ENCODE results near the gene SLC12A7. TPM values are rescaled to one million over a fixed set of nuclear protein-coding genes. Genes with fewer than 3 reads are reported as not detected.

SLC12A7 gene
- total RNA-seq, 2 donors from 2014 or later = 18.4 to 34.6 TPM

DNA sequence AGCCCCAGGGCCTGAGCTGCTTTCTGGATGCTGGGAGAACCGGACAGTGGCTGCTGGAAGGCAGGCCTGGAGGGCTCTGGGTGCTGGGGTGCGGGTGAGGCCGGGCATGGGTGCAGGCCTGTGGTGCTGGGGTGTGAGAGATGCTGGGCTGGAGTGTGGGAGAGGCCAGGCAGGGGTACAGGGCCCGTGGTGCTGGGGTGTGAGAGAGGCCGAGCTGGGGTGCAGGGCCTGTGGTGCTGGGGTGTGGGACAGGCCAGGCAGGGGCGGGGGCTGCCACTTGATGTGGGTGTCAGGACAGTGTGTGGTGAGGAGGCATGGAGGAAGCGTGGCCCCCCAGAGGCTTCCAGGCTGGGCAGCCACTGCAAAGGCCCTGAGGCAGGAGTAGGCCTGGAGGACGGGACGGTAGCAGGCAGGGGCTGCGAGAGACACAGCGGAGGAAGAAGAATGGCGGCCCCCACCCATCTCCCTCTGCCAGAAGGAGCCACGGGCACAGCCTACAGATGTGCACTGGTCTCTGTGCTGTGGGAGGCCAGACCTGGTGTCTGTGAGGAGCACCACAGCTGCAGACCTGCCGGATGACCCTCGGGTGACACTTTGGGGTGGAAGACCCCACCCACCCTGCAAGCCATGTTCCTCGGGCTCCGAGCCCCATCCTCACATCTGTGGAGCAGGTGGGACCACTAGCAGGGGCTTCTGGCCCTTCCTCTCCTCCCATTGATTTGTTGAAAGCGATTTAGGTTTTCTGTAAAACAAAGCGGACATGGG, 94.0 kb downstream of the SLC12A7 start:
- Histone ChIP-seq H3K9me3 (no peaks in the 10 kb centered on the region), H3K27me3 (replicated peaks; ENCODE audit: insufficient read depth) (no peaks in the 10 kb centered on the region), H3K4me3 (no peak overlapping the region), H3K4me1 (ENCODE audit: control insufficient read depth in 1 of 2, low read depth in 2 of 2) (no peaks in the 10 kb centered on the region), H3K27ac (no peak overlapping the region), H3K36me3 (no peaks in the 10 kb centered on the region)
- no peak for TF ChIP-seq CTCF (IDR thresholded peaks at IDR 0.05)
- ATAC-seq (ENCODE audit: insufficient number of reproducible peaks, low FRiP score, low read depth) = no peak
- DNase-seq (ENCODE audit: low spot score) = no peak

- Histone ChIP-seq H3K4me3 (no peak overlapping the region), H3K27ac (no peak overlapping the region), H3K4me1 (ENCODE audit: control insufficient read depth in 1 of 2, low read depth in 2 of 2) (no peaks in the 10 kb centered on the region), H3K36me3 (no peaks in the 10 kb centered on the region), H3K9me3 (no peaks in the 10 kb centered on the region), H3K27me3 (replicated peaks; ENCODE audit: insufficient read depth) (no peaks in the 10 kb centered on the region)
- ATAC-seq (ENCODE audit: insufficient number of reproducible peaks, low FRiP score, low read depth) (no peak), DNase-seq (ENCODE audit: low spot score) (no peak)
- no peak for TF ChIP-seq CTCF (IDR thresholded peaks at IDR 0.05)
Measured at GRCh38 chr5:1017056-1017455, 94.8 kb downstream of the SLC12A7 start.

GRCh38 chr5:1016476-1016875, 95.4 kb downstream of the SLC12A7 start:
- Histone ChIP-seq H3K4me1 (ENCODE audit: control insufficient read depth in 1 of 2, low read depth in 2 of 2) (no peaks in the 10 kb centered on the region), H3K4me3 (no peak overlapping the region), H3K27me3 (replicated peaks; ENCODE audit: insufficient read depth) (no peaks in the 10 kb centered on the region), H3K9me3 (no peaks in the 10 kb centered on the region), H3K27ac (no peak overlapping the region), H3K36me3 (no peaks in the 10 kb centered on the region)
- DNase-seq (ENCODE audit: low spot score) (no peak), ATAC-seq (ENCODE audit: insufficient number of reproducible peaks, low FRiP score, low read depth) (no peak)
- no peak for TF ChIP-seq CTCF (IDR thresholded peaks at IDR 0.05)

DNA sequence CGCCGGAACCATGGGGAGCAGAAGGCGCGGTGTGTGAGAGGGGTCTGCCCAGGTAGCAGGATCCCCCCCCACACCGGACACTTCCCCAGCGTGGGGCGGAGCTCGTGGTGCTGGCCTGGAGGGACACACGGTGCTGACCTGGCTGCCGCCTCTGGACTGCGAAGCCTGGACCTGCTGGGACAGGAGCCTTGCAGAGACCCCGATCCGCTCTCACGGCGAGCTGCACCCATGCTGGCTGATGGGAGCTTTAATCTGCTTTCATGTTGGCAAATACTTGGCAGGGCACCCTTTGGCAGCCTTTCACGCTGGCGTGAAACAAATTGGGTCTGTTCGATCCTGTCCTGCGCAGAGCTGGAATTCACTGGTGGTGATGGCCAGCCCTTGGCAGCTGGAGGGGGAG, 95.8 kb downstream of the SLC12A7 start:
- ATAC-seq (ENCODE audit: insufficient number of reproducible peaks, low FRiP score, low read depth) = no peak
- no peak for DNase-seq (ENCODE audit: low spot score)
- no peaks in the 10 kb centered on the region for H3K9me3 ChIP-seq
- H3K4me3 ChIP-seq = no peak overlapping the region
- no peak for TF ChIP-seq CTCF (IDR thresholded peaks at IDR 0.05)
- H3K27ac ChIP-seq = no peak overlapping the region
- no peaks in the 10 kb centered on the region for H3K27me3 ChIP-seq (replicated peaks; ENCODE audit: insufficient read depth)
- H3K36me3 ChIP-seq = no peaks in the 10 kb centered on the region
- H3K4me1 ChIP-seq (ENCODE audit: control insufficient read depth in 1 of 2, low read depth in 2 of 2) = no peaks in the 10 kb centered on the region

GRCh38 chr5:1015507-1015906, 96.4 kb downstream of the SLC12A7 start:
- no peaks in the 10 kb centered on the region for H3K27me3 ChIP-seq (replicated peaks; ENCODE audit: insufficient read depth)
- no peaks in the 10 kb centered on the region for H3K36me3 ChIP-seq
- TF ChIP-seq CTCF (IDR thresholded peaks at IDR 0.05) = no peak
- no peak overlapping the region for H3K4me3 ChIP-seq
- H3K4me1 ChIP-seq (ENCODE audit: control insufficient read depth in 1 of 2, low read depth in 2 of 2) = no peaks in the 10 kb centered on the region
- DNase-seq (ENCODE audit: low spot score) (no peak), ATAC-seq (ENCODE audit: insufficient number of reproducible peaks, low FRiP score, low read depth) (no peak)
- no peaks in the 10 kb centered on the region for H3K9me3 ChIP-seq
- H3K27ac ChIP-seq = no peak overlapping the region
